GM21360 (cell line): ENCODE measurements around the gene TCERG1L.

ENCODE experiments used
- ATAC-seq: cut with Tn5 transposase; IDR thresholded peaks from one replicate; pipeline ENCODE4 v1.9.1; 2021; ENCODE audit warnings: mild to moderate bottlenecking, moderate library complexity; ENCODE audit not compliant: unreplicated experiment

The TCERG1L gene

DNA sequence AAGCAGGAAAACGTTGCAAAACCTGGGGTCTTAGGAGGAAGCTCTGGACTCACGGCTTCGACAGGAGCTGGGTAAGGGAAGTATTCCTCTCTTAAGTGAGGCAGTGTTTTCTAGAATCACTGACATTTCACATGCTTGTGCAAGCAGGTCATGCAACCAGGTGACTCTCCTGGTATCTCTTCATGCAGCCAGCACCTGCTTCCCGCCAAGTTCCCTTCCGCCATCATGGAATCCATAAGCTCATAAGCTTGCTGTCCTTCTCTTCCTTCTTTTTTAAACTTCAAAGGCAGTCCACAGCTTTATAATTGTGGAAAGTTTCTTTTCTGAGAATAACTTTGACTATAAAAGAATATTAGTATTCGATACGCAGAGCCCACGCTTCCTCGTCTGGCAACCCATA, 256.1 kb downstream of the TCERG1L start:
- ATAC-seq: no peak

- no peak for ATAC-seq
Observed at GRCh38 chr10:131053192-131053591, 258.3 kb downstream of the TCERG1L start.

DNA sequence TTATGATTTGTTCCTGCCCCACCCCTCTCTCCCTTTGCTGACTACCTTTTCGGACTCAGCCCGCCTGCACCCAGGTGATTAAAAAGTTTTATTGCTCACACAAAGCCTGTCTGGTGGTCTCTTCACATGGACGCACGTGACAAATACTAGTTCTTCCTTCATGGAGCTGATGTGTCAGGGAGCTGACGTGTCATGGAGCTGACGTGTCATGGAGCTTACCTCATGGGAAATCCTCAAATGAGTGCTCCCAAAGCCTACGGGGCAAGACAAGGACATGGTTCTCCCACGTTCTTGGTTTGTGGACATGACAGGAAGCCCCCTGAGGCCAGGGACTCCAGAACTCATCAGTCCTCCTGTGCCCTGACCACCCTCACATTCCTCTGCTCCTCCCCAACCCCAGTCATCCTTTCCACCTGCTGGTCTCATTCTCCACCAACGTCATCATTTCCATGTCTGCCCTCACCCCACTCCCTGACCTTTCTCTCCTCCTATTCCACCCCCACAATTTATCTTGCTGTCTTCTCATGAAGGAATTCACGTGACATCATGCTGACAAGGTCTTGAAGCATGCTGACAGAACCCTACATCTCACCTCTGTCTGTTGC, 261.3 kb downstream of the TCERG1L start:
- no peak for ATAC-seq

DNA sequence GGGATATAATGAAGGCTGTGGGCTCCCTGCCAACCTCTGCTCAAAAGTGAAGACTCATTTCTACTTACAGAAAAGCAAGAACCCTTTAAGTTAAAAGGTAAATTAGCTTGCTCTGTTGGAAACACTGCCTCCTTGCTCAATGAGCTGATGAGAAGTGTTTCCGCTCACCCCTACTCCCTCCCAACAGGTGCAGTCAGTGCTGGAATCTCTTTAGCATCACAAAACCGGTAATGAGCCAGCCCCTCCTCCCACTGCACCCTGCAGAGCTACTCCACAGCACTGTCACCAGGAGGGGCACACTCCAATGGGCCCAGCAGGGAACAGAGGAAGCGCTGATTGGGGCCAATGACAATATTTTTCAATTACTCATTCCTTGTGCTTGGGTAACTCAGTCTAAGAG, 262.5 kb downstream of the TCERG1L start:
- no peak for ATAC-seq

GRCh38 chr10:131048606-131049005, 262.9 kb downstream of the TCERG1L start:
- ATAC-seq: no peak

DNA sequence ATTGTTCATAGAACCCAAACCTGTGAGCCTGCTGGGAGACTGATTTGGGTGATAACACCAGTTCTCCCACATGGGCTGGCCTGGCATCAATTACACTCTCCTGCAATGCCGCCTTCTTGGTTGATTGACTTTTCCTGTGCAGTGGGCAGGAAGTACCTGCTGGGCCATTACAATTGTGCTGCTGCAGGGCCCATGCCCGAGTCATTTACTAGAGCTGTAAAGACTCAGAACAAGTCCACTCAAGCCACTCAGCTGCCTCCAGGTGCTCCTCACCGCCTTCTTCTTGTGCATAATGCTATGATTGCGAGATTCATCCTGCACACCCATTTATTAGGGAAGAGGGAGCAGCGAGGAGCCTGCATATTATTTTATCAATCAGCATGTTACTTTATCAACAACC, 264.0 kb downstream of the TCERG1L start:
- no peak for ATAC-seq

GRCh38 chr10:131046194-131046593, 265.3 kb downstream of the TCERG1L start:
- ATAC-seq: no peak

DNA sequence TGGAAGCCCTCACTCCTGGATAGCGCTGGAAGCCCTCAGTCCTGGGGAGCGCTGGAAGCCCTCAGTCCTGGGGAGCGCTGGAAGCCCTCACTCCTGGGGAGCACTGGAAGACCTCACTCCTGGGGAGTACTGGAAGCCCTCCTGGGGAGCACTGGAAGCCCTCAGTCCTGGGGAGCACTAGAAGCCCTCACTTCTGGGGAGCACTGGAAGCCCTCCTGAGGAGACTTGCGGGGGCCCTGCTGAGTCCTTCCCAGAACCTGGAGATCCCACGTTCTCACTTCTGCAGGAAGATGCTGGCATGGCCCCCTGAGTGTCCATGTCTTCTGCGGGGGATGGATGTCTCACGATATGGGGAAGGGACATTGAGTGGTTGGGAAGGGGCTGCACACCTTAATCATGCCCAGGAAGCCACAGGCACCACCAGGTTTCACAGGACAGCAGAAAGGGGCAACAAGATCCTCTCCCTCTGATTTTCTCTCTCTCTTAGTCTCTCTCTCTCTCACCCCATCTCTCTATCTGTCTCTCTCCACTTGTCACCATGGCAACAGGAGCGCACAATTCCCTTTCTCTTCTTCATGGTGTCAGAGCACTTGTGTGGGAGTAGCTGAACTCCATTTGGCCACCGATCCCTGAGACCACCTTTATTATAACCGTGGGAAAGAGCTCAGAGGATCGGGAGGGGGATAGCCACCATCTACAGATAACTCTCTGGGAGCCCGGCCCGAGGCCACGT, 267.0 kb downstream of the TCERG1L start:
- no peak for ATAC-seq

GRCh38 chr10:131043039-131043691, 268.4 kb downstream of the TCERG1L start:
- ATAC-seq: no peak
